HEK293T (cell line): ENCODE measurements around the gene PATE1.
"Not testable (repeated sequence)": the region's sequence is repeated elsewhere in the genome, so short reads cannot be mapped to it uniquely, and the experiment has no call there.

Source experiments
- CTCF ChIA-PET: fragments of 350-600 bp; formaldehyde crosslinking; extraction: SDS; loops from one replicate; lab custom pipeline; 2021; ENCODE audit warnings: antibody characterized with exemption, inconsistent platforms; lab: Yijun Ruan, JAX
- POLR2A ChIA-PET: fragments of 350-600 bp; formaldehyde crosslinking; extraction: SDS; loops from one replicate; lab custom pipeline; 2020; ENCODE audit warnings: antibody characterized with exemption, inconsistent platforms; lab: Yijun Ruan, JAX
- DNase-seq: peaks from one replicate; pipeline ENCODE4 v3.0.0; 2012; ENCODE audit warnings: mixed read lengths; ENCODE audit errors: extremely low spot score
- ARNT ChIP-seq: fragments of 450-650 bp; IDR thresholded peaks from 2 replicates; pipeline ENCODE4 v1.6.1; 2017; ENCODE audit warnings: mild to moderate bottlenecking
- BHLHE40 ChIP-seq: fragments of 450-650 bp; IDR thresholded peaks from 2 replicates; pipeline ENCODE4 v1.6.1; 2016; ENCODE audit warnings: mild to moderate bottlenecking, moderate library complexity, borderline replicate concordance
- CTBP1 ChIP-seq: fragments of 450-650 bp; IDR thresholded peaks from 2 replicates; pipeline ENCODE4 v1.6.1; 2016; ENCODE audit warnings: borderline replicate concordance
- ELF4 ChIP-seq: fragments of 450-650 bp; IDR thresholded peaks from 2 replicates; pipeline ENCODE4 v1.6.1; 2017; ENCODE audit warnings: antibody characterized with exemption
- FOXA1 ChIP-seq: fragments of 450-650 bp; IDR thresholded peaks from 2 replicates; pipeline ENCODE4 v1.6.1; 2016; ENCODE audit warnings: mild to moderate bottlenecking
- FOXK2 ChIP-seq: fragments of 450-650 bp; IDR thresholded peaks from 2 replicates; pipeline ENCODE4 v1.6.1; 2016; ENCODE audit warnings: mild to moderate bottlenecking
- FOXM1 ChIP-seq: fragments of 450-650 bp; IDR thresholded peaks from 2 replicates; pipeline ENCODE4 v1.6.1; 2017; ENCODE audit warnings: mild to moderate bottlenecking, borderline replicate concordance
- HDGF ChIP-seq: fragments of 450-650 bp; IDR thresholded peaks from 2 replicates; pipeline ENCODE4 v1.6.1; 2017; ENCODE audit warnings: antibody characterized with exemption, borderline replicate concordance
- L3MBTL2 ChIP-seq: fragments of 450-650 bp; conservative IDR thresholded peaks from 2 replicates; pipeline ENCODE4 v1.6.1; 2016; ENCODE audit warnings: mild to moderate bottlenecking
- LEF1 ChIP-seq: fragments of 450-650 bp; IDR thresholded peaks from 2 replicates; pipeline ENCODE4 v1.6.1; 2017; ENCODE audit warnings: mild to moderate bottlenecking, borderline replicate concordance
- NFRKB ChIP-seq: fragments of 450-650 bp; IDR thresholded peaks from 2 replicates; pipeline ENCODE4 v1.6.1; 2016; ENCODE audit warnings: mild to moderate bottlenecking, moderate library complexity
- SP1 ChIP-seq: fragments of 450-650 bp; IDR thresholded peaks from 2 replicates; pipeline ENCODE4 v1.6.1; 2017
- SUZ12 ChIP-seq: fragments of 450-650 bp; IDR thresholded peaks from 2 replicates; pipeline ENCODE4 v1.6.1; 2016; ENCODE audit warnings: mild to moderate bottlenecking
- TARDBP ChIP-seq: fragments of 450-650 bp; IDR thresholded peaks from 2 replicates; pipeline ENCODE4 v1.6.1; 2016
- ZNF384 ChIP-seq: fragments of 450-650 bp; IDR thresholded peaks from 2 replicates; pipeline ENCODE4 v1.6.1; 2016
- TF ChIP-seq, protein P1 (sequence below): fragments of 450-650 bp; IDR thresholded peaks from 2 replicates; pipeline ENCODE4 v1.6.1; 2016

The PATE1 gene

GRCh38 chr11:125745979-125746378 is at the start of gene PATE1:
PATE1 (plus strand) TSS chr11:125746279; CDS start chr11:125746305, 26 bp downstream.
- DNase-seq = no peak
- ChIA-PET CTCF (no interaction called here), POLR2A (no interaction called here)
- TF ChIP-seq FOXM1 = no peak
- no peak for TF ChIP-seq FOXA1
- TF ChIP-seq HDGF = no peak

DNA sequence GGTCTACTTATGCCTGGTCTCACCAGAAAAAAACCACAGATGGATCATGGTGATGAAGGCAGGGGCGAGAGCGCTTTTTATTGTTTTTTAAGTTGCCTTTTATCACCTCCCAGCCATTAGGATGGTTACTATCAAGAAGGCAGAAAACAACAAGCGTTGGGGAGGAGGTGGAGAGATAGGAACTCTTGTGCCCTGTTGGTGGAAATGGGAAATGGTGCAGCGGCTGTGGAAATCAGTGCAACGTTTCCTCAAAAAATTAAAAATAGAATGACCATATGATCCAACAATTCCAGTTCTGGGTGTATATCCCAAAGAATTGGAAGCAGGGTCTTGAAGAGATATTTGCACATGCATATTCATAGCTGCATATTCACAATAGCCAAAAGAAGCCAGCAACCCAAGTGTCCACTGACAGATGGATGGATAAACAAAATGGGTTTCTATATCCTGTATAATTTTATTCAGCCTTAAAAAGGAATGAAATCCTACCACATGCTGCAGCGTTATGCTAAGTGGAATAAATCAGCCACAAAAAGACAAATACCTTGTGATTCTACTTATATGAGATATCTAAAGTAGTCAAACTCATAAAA is 45.0 kb upstream of the PATE1 start:
- DNase-seq = no peak
- ChIA-PET POLR2A (no interaction called here), CTCF (no interaction called here)
- TF ChIP-seq BHLHE40 = no peak
- TF ChIP-seq, protein P1, sequence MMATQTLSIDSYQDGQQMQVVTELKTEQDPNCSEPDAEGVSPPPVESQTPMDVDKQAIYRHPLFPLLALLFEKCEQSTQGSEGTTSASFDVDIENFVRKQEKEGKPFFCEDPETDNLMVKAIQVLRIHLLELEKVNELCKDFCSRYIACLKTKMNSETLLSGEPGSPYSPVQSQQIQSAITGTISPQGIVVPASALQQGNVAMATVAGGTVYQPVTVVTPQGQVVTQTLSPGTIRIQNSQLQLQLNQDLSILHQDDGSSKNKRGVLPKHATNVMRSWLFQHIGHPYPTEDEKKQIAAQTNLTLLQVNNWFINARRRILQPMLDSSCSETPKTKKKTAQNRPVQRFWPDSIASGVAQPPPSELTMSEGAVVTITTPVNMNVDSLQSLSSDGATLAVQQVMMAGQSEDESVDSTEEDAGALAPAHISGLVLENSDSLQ = no peak
- no peak for TF ChIP-seq FOXK2
- TF ChIP-seq SP1 = no peak
- TF ChIP-seq L3MBTL2 = no peak
- no peak for TF ChIP-seq NFRKB
- no peak for TF ChIP-seq LEF1
- no peak for TF ChIP-seq ELF4
- TF ChIP-seq ZNF384 = no peak
- TF ChIP-seq HDGF = no peak
- no peak for TF ChIP-seq ARNT
- no peak for TF ChIP-seq TARDBP
- TF ChIP-seq CTBP1 = no peak
- no peak for TF ChIP-seq SUZ12

DNA sequence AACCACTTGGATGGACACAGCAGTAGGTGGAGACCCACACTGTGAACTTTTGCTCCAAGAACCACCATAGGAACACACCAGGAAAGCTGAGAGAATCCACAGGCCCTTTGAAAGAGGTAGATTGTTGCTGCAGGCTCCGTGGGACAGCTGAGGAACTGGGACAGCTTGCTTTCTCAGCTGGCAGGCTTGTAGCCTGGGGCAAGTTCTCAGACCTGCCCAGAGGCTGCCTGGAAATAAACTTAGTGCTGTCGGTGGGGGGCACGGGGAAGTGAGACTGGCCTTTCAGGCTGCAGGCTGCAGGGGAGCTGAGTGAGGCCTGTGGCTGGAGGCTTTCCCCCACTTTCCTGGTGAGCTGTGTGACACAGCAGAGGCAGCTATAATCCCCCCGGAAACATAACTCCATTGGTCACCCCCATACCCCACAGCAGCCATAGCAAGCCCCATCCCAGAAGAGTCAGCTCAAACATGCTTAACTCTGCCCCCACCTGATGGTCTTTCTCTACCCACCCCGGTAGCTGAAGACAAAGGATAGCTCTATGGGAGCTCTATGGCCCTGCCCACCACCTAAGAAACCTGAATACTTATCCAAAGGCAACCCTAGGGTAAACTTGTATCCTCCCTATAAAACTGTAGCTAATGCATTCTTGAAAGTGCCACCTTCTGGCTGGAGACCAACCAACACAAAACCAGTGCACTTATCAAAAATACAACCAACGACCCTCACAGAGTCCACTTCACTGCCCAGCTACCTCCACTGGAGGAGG is 44.0 kb upstream of the PATE1 start:
- TF ChIP-seq LEF1 (no peak), ZNF384 (no peak), BHLHE40 (no peak)
- POLR2A ChIA-PET = no interaction called here
- CTCF ChIA-PET = no interaction called here
- DNase-seq = no peak

DNA sequence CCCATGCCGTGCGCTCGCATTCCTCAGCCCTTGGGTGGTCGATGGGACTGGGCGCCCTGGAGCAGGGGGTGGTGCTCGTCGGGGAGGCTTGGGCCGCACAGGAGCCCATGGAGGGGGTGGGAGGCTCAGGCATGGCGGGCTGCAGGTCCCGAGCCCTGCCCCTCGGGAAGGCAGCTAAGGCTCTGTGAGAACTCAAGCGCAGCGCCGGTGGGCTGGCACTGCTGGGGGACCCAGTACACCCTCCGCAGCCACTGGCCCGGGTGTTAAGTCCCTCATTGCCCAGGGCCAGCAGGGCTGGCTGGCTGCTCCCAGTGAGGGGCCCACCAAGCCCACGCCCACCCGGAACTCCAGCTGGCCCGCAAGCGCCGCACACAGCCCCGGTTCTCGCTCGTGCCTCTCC is 41.4 kb upstream of the PATE1 start:
- CTCF ChIA-PET, POLR2A ChIA-PET: not testable (repeated sequence)

GRCh38 chr11:125720781-125721180 is 25.3 kb upstream of the PATE1 start:
- TF ChIP-seq, protein P1 = no peak
- no peak for TF ChIP-seq TARDBP
- ChIA-PET POLR2A (no interaction called here), CTCF (no interaction called here)
- no peak for DNase-seq

More for the DNA sequence above, 41.4 kb upstream of the PATE1 start:
- DNase-seq = not testable (repeated sequence)

DNA sequence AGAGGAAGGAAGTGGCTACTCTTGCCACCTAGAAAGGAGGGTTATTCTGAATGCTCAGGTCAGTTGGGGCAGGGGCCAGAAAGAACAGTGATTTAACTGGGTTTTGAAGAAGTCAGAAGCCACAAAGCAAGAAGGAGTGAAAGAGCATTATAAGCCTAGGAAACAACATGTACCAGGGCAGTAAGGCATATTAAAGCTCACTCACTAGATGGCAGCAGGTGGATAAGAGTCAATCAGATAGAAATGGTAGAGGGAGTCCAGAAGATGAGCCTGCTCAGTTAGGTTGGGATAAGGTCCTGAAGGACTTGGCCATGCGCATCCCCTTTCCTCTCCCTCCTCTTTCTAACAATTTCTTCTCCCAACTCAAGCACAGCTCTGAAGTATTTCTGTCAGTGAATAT is 22.0 kb upstream of the PATE1 start:
- CTCF ChIA-PET = interaction anchor here (0.9 kb wide), 1 partner anchor 151 kb away, joined by 7 read pairs; no protein-coding TSS in a partner anchor
- no peak for DNase-seq
- POLR2A ChIA-PET = no interaction called here
- TF ChIP-seq FOXA1 (no peak), ELF4 (no peak), ARNT (no peak), CTBP1 (no peak), FOXK2 (no peak), SP1 (no peak), L3MBTL2 (no peak), FOXM1 (no peak), LEF1 (no peak), HDGF (no peak)

- no peak for DNase-seq
- ChIA-PET CTCF (no interaction called here), POLR2A (no interaction called here)
- TF ChIP-seq ELF4 (no peak), BHLHE40 (no peak), SUZ12 (no peak), TARDBP (no peak), FOXM1 (no peak), ZNF384 (no peak), HDGF (no peak), ARNT (no peak), LEF1 (no peak), FOXA1 (no peak), NFRKB (no peak)
Measured at GRCh38 chr11:125728969-125729368, 17.1 kb upstream of the PATE1 start.
